Measurements from ENCODE around the gene SYT1.

SYT1 gene

DNA sequence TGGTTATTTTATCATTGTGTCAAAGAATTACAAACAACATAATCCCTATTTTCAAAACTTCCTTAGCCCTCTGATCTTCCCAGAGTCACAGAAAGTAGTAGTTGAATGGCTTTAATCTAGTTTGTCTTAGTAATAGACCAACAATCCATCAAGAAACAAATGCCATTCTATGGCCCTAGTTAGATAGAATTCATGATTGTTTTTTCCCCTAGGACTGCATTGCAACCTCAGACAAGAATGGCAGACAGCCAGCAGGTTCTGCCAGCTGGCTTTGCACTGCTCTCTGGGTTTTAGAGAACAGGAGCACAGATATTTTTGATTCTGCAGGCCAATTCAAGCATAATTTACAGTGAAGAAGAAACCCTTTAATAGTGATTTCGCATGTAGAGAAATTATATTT is 33.8 kb downstream of the SYT1 start:
- no peak for DNase-seq

DNA sequence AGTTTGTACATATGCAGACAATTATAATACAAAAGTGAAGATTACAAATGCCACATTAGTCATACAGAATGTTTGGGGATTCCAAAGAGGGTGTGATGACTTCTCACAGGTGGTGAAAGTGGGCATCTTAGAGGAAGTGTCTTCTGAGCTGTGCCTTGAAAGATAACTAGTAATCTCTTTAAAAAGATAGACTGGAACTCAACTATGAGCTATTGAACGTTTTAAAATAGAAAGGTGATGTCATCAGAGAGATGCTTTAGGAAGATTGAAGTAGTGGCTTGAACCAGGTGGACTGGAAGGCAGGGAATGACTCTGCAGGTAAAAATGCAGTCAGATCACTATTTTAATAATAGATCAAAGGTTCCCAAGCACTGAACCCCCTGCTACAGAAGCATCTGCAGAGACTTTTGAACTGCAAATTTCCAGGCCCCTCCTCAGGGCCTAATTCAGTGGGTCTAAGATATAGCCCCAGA is 50.3 kb downstream of the SYT1 start:
- DNase-seq, result no peak

DNA sequence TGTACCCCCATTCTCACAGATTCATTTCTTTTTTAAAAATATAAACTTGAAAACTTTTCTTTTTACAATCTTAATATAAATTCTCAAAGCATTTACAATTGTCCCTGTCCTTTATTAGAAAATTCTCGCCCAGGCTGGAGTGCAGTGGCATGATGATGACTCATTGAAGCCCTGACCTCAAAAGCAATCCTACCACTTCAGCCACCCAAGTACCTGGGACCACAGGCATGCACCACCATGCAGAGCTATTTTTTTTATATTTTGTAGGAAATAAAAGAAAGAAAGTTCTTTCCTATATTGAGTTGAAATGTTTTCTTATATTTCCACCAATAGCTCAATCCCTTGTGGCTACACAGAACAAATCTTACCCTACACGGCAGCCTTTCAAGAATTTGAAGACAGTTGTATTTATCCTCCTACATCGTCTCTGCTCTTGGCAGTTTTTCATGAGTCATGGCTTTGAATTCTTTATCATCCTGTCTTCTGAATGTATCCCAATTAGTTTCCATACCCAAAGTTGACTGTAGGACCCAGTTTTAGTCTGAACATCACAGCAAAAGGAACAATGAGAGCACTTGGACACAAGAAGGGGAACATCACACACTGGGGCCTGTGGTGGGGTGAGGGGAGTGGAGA is 52.4 kb downstream of the SYT1 start:
- DNase-seq, result no peak

DNA sequence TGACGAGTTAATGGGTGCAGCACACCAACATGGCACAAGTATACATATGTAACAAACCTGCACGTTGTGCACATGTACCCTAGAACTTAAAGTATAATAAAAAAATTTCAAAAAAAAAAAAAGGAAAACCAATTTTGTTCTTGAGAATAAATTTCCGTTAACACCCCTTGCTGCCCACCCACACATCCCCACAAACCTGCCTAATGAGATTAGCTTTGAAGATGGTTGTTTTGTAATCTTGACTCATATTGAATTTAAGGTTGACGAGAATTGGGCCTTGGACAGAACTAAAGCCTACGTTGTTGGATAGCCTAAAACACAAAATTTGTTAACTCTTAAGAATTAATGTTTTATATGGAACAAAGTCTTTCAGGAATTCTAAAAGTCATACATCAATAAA is 52.9 kb downstream of the SYT1 start:
- DNase-seq, result no peak

DNA sequence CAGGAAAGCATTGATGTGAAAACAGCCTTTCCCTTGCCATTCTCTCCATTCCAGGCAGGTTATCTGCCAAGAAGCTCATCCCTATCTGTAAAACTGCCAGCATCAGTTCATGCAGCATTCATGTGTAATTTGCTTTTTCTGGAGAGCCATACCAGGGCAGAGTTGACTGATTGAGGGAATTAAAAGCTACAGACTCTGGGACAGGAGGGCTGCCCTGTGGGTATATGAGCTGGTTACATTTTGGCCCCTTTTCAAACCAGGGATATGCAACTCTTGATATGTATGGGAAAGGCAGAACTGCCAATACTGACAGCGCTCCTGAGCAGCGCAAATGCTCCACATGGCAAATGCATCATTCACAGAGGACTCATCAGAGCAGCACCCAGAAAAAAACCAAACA is 53.7 kb downstream of the SYT1 start:
- DNase-seq, result no peak

GRCh38 chr12:78928200-78929074 is 63.9 kb downstream of the SYT1 start:
- DNase-seq, result no peak

- no peak for DNase-seq
Measured at GRCh38 chr12:78929075-78929418, 64.5 kb downstream of the SYT1 start.

DNA sequence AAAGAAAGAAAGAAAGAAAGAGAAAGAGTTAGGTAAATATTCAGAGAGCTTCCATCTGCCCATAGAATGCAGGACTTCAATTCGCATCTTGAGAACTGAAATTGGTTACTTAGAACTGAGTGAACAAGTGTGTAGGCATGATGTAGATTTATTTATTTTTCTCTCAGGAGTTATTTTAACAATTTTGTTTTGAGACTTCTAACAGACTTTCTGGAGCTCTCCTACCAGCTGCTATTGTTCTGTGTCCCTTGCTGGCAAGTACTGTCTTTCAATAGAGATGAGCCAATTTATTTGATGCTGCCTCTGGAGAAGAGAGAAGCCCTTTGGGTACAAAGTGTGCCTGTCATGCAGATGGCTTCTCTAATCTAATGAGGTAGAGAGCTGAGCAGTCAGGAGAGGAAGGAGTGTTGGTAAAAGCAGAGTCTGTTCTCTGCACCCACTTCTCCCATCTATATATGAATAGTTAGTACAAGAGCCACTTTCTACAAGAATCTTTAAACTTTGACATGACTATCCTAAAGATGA is 67.0 kb downstream of the SYT1 start:
- DNase-seq, result no peak

DNA sequence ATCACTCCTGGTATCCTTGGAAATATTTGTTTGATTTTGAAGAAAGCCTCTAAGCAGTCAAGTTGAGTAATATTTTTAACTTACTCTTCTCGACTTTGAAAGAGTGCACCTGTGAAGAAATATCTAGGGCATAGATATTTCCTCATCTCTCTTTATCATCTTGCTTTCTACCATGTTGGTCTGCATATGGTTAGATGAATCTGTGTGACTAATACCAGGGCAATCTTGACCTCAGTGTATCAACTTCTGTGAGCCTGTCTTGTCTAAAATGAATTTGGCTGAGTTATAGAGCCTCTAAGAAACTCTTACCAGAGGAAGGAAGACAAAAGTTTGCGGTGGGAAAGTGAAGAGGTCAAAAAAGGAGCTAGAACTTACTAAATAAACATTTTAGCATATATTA is 68.4 kb downstream of the SYT1 start:
- no peak for DNase-seq

DNA sequence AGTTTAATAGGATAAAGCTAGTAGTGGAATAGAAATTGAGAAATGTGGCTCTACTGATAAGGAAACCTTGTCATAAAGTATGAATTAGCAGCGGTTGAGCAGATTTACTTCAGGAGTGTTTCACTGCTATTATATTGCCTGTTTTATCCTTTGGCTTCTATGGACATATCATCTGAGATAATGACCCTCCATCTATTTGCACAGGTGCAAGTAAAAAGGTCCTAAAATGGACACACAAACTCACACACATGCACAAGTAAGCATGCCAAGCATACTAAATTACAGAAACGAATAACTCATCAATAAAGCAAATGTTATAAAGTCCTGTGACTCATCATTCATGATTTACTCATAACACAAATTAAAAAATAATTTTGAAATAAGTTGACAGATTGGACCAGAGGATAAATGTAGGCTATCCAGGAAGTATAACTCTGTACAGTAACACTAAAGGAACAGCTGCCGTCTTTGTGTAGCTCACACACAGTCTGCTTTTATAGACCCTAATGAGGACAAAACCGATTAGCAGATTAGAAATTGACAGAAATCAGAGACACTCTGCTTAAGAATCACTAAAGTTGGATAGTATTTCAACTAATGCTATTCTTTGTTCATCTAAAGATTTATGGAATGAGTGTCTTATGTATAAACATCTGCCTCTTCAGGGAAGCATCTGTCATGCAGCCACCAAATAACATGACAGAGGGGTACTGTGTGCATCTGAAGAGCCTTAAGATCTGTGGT is 73.9 kb downstream of the SYT1 start:
- DNase-seq, result no peak

DNA sequence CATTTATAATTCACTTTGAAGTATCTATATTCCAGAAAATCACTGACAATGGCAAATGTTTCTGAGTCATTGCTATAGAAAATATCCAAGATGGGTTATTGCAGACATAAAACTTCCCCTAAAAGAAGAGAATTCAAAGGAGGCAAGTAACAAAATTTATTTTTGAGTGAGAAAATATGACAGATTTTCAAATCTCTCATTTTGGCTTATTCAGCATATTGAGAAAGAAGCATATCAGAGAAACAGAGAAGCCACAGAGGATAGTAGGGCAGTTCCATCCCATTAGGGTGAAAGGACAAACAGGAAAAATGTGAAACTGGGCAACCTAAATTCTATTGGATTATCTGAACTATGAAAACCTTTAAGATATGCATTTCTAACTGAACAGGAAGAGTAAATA is 85.0 kb downstream of the SYT1 start:
- no peak for DNase-seq

DNA sequence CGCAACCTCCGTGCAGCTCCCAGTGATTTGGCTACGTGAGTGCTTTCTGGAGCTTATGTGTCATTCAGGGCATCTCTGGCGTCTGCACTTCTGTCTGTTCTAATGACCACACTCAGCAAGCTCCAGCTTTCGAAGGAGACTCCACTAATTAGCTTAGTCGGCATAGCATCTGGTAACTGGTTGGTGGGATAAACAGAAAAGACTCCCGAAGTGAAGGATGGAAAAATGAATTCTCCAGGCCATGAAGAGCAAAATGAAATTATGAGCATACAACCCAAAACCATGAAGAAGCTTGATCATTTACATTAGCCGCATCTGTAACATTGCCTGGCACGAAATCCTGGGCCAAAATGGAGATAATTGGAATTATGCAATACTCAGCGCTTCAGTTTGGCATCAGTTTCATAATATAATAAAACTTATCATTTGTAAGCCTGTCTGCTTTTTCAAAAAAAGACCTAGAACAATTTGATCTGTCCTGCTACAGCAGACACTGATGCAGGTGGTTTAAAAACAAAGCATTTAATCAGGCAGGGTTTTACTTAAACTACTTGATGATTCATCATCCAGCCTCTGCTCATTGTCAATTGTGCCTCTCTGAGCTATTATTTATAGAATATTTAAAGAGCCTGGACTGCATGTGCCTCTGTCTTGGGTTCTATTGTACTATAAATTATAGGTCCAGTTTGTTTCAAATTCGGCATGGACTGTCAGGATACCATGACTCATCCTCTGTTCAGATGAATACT is 87.4 kb downstream of the SYT1 start:
- DNase-seq, result no peak

DNA sequence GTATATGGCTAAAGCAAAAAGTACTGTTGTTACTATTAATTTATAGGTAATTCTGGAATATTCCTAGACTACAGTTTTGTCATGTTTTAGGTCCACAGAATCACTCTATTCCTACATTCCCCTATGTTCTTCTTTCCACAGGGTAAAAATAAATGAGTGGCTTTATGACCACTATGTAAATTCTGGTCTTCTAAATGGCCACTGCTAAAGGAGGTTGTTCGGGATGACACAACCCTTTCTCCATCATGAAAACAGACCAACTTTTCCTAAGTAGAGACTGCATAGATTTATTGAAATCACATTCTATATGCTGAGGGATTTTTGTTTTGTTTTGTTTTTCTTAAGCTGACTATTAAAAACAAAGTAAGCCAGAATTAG is 88.0 kb downstream of the SYT1 start:
- DNase-seq, result no peak

GRCh38 chr12:78958941-78959340 is 94.4 kb downstream of the SYT1 start:
- DNase-seq, result no peak

GRCh38 chr12:78959556-78959955 is 95.0 kb downstream of the SYT1 start:
- DNase-seq, result no peak

- no peak for DNase-seq
Measured at GRCh38 chr12:78961171-78961570, 96.6 kb downstream of the SYT1 start.

GRCh38 chr12:78963439-78964227 is 99.1 kb downstream of the SYT1 start:
- DNase-seq, result no peak

DNA sequence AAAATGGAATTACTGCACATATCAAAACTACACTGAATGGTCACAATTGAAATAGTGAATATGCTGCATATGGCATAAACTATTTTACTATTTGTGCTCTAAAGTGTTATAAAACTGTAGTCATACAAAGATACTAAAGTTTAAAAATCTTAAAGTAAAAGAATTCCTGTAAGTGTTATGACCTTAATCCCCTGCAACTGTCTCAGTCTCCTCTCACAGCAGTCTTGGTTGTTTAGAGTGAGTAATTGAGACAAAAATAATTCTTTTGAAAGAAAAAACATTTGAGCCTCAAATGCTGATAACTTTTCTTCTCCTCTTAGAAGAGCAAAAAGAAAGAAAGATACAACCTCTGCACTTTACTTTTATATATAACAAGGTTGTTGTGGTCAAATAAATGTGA is 99.9 kb downstream of the SYT1 start:
- no peak for DNase-seq

- DNase-seq, result no peak
Measured at GRCh38 chr12:78966062-78966461, 101.5 kb downstream of the SYT1 start.

DNA sequence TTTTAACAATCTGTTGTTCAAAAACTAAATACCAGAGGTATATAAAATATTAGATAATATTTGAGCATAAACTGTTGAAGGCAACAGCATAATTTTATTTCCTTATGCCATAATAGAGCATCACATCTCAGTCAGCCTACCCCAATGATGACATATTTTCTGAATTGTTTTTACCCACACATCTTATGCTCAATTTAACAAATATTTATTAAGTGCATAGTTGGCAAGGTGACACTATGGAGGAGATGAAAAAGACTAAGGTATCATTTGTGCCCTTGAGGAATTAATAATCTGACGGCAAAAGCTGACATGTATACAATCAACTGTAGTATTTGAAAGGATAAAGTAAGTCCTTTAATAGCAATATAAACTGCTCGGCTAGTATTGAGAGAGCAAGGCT is 102.4 kb downstream of the SYT1 start:
- no peak for DNase-seq

- DNase-seq, result no peak
Measured at GRCh38 chr12:78968226-78968625, 103.7 kb downstream of the SYT1 start.

DNA sequence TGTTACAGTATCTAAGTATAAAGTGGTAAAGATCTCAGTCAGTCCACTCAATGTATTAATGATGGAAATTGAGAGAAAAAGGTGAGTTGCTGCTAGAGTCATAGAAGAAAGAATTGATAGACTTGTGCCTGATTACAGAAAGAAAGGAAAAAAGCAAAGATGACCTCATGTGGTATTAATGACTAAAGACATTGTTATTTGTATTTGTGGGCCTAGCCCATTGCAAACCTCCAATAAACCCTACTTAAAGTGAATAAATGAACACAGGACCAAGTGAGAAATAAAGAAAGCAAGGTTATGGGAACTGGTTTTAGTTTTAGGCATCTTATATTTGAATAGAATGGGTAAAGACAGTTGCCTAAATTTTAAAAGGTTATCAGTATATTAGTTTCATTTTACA is 105.5 kb downstream of the SYT1 start:
- no peak for DNase-seq
